Measurements from ENCODE around the gene SLC66A3.

- TF ChIP-seq, protein P1, sequence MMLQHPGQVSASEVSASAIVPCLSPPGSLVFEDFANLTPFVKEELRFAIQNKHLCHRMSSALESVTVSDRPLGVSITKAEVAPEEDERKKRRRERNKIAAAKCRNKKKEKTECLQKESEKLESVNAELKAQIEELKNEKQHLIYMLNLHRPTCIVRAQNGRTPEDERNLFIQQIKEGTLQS (IDR thresholded peaks at IDR 0.05) = no peak
- TF ChIP-seq, protein P2, sequence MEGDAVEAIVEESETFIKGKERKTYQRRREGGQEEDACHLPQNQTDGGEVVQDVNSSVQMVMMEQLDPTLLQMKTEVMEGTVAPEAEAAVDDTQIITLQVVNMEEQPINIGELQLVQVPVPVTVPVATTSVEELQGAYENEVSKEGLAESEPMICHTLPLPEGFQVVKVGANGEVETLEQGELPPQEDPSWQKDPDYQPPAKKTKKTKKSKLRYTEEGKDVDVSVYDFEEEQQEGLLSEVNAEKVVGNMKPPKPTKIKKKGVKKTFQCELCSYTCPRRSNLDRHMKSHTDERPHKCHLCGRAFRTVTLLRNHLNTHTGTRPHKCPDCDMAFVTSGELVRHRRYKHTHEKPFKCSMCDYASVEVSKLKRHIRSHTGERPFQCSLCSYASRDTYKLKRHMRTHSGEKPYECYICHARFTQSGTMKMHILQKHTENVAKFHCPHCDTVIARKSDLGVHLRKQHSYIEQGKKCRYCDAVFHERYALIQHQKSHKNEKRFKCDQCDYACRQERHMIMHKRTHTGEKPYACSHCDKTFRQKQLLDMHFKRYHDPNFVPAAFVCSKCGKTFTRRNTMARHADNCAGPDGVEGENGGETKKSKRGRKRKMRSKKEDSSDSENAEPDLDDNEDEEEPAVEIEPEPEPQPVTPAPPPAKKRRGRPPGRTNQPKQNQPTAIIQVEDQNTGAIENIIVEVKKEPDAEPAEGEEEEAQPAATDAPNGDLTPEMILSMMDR (IDR thresholded peaks at IDR 0.05; ENCODE audit: low read depth, low read length, missing input control) = no peak
Observed at GRCh38 chr2:11187731-11188130, 32.5 kb downstream of the SLC66A3 start.
